SU-DHL-6 (cell line): ENCODE data around the gene CLCN7.

ENCODE experiments used
- CTCF ChIP-seq: fragments of 200-600 bp; sonication (generic); IDR thresholded peaks from one replicate; pipeline ENCODE4 v1.5.1; 2017; ENCODE audit warnings: antibody characterized with exemption, mild to moderate bottlenecking, low read length, moderate library complexity; ENCODE audit not compliant: insufficient read depth, poor library complexity, severe bottlenecking
- EZH2phosphoT487 ChIP-seq: fragments of 200-600 bp; sonication (generic), shearing (Covaris generic); conservative IDR thresholded peaks from 2 replicates; pipeline ENCODE4 v1.6.1; 2018; ENCODE audit warnings: mild to moderate bottlenecking, antibody characterized with exemption, low read length, moderate library complexity, mixed read lengths

- TF ChIP-seq CTCF (no peak), EZH2phosphoT487 (no peak)
Measured at GRCh38 chr16:1466968-1467521, 7.8 kb downstream of the CLCN7 start.
